ENCODE results near the gene XRN1.
A peak's percentile ranks its signal among the peaks of the same experiment; 100 is the strongest.
"Not testable (repeated sequence)": the region's sequence is repeated elsewhere in the genome, so short reads cannot be mapped to it uniquely, and the experiment has no call there.

XRN1 gene

GRCh38 chr3:142447852-142448823, at the start of gene XRN1:
Gene XRN1, minus strand, starts transcription at chr3:142448037. Its CDS starts 93 bp downstream, at chr3:142447944.
- peak; percentile 92 for DNase-seq

- DNase-seq: no peak
Measured at GRCh38 chr3:142495103-142495502, 47.3 kb upstream of the XRN1 start.

DNA sequence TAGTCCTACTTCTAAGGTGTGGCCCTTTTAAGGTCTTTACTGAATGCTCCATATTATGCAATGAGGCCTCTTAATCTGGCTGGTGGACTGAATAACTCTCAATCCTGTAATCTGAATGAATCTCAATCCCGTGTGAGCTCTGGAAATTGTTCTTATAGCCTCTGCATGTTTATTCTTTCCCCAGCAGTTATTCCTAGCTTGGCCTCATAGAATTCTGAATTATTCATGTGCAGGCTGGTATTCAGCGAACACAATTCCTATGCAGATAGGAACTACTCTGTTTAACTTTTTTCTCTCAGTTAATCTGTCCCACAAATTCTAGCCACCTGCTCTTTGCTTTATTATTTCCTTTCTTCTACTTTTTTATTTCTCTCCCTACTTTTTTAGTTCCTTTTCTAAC, 44.3 kb upstream of the XRN1 start:
- no peak for DNase-seq

- DNase-seq: no peak
Measured at GRCh38 chr3:142489572-142490323, 41.9 kb upstream of the XRN1 start.

DNA sequence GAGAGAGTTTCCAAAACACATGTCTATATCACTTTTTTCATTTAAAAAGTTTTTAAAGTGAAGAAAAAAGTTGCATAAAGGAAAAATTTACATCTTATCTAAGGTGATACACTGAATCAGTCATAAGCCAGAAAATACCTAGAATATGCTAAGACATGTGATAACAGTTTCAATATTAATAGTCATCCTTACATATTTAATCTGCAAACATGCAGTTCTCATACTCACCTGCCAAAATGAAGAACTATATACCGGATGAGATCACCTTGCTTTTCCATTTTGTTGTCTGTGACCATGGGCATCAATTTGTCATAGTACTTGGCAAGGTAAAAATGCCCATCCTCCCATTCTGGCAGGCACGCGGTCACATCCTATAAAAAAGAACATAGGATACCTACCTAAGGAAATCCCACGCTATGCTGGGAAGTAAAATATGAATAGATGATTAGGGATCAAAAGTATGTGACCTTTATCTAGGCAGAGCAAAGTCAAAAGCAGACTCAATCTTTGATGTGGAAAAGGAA, 37.1 kb upstream of the XRN1 start:
- DNase-seq: no peak

DNA sequence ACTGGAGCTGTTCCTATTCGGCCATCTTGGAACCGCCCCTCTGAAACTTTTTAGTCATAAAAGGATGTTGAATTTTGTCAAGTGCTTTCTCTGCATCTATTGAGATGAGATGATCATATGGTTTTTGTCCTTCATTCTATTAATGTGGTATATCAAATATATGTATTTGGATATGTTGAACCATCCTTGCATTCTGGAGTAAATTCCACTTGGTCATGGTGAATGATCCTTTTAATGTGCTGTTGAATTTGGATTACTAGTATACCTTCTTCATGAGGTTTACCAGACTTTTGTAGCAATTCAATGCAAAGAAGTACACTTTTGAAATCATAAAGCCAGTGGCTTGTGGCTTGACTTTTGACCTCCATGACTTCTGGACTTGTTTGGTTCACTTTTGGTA, 33.4 kb upstream of the XRN1 start:
- no peak for DNase-seq

DNA sequence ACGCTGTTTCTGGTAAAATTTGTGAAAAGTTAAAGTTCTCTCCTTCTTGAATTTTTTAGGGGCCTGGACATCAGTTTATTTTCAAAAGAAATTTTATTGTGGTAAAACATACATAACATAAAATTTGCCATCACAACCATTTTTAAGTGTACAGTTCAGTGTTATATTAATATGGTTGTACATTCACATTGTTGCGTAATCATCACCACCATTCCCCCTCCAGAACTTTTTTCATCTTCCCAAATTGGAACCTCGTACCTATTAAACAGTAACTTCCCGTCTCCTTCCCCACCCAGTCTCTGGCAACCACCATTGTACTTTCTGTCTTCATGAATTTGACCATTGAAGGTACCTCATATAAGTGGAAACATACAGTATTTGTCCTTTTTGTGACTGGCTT, 23.0 kb upstream of the XRN1 start:
- no peak for DNase-seq

- no peak for DNase-seq
Measured at GRCh38 chr3:142468456-142468855, 20.6 kb upstream of the XRN1 start.

GRCh38 chr3:142467768-142468167, 19.9 kb upstream of the XRN1 start:
- DNase-seq: no peak

GRCh38 chr3:142460689-142461088, 12.9 kb upstream of the XRN1 start:
- DNase-seq: no peak

- no peak for DNase-seq
Measured at GRCh38 chr3:142459929-142460328, 12.1 kb upstream of the XRN1 start.

GRCh38 chr3:142459096-142459495, 11.3 kb upstream of the XRN1 start:
- DNase-seq: no peak

- no peak for DNase-seq
Measured at GRCh38 chr3:142450881-142451280, 3.0 kb upstream of the XRN1 start.

- DNase-seq: no peak
Measured at GRCh38 chr3:142450189-142450588, 2.4 kb upstream of the XRN1 start.

- DNase-seq: peak; percentile 42
Measured at GRCh38 chr3:142447301-142447851, 461 bp downstream of the XRN1 start.

- peak; percentile 7 for DNase-seq
Measured at GRCh38 chr3:142445816-142446254, 2.0 kb downstream of the XRN1 start.

DNA sequence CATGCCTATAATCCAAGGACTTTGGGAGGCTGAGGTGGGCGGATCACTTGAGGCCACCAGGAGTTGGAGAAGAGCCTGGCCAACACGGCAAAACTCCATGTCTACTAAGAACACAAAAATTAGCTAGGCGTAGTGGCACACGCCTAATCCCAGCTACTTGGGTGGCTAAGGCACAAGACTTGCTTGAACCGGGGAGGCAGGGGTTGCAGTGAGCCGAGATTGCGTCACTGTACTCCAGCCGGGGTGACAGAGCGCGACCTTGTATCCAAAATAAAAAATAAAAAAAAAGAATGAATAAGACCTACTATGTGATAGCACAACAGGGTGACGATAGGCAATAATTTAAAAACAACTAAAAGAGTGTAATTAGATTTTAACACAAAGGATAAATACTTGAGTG, 3.5 kb downstream of the XRN1 start:
- no peak for DNase-seq

- DNase-seq: not testable (repeated sequence)
Measured at GRCh38 chr3:142443060-142443459, 4.8 kb downstream of the XRN1 start.

DNA sequence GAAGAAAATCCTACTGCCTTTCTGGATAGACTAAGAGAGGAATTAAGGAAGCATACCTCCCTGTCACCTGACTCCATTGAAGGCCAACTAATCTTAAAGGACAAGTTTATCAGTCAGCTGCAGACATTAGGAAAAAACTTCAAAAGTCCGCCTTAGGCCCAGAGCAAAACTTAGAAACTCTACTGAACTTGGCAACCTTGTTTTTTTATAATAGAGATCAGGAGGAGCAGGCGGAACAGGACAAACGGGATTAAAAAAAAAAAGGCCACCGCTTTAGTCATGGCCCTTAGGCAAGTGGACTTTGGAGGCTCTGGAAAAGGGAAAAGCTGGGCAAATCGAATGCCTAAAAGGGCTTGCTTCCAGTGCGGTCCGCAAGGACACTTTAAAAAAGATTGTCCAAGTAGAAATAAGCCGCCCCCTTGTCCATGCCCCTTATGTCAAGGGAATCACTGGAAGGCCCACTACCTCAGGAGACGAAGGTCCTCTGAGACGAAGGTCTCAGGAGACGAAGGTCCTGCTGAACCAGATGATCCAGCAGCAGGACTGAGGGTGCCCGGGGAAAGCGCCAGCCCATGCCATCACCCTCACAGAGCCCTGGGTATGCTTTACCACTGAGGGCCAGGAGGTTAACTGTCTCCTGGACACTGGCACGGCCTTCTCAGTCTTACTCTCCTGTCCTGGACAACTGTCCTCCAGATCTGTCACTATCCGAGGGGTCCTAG, 8.2 kb downstream of the XRN1 start:
- not testable (repeated sequence) for DNase-seq

- DNase-seq: not testable (repeated sequence)
Measured at GRCh38 chr3:142438096-142438495, 9.7 kb downstream of the XRN1 start.

GRCh38 chr3:142436951-142437585, 10.8 kb downstream of the XRN1 start:
- no peak for DNase-seq

DNA sequence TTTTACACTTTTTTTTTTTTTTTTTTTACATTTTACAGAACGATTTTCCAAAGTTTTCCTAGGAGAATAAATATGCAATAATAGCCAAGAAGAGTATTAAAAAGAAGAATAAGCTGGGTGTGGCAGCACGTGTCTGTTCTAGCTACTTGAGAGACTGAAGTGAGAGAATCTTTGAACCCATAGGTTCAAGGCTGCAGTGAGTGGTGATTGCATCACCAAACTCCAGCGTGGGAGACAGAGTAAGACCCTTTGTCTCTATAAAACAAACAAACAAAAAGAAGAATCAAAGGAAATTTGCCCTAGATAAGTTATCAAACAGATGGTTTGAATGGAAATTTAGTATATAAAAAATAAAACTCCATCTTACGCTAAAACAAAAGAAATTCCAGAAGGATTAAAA, 13.3 kb downstream of the XRN1 start:
- DNase-seq: no peak

All from fibroblast of skin of right quadriceps (primary cell).